Stomach (tissue), 4 donors: ENCODE measurements around the gene REEP6.
"Not testable (repeated sequence)": the region's sequence is repeated elsewhere in the genome, so short reads cannot be mapped to it uniquely, and the experiment has no call there.

Source experiments
- POLR2A ChIP-seq, 4 donors: fragments of 450-650 bp; IDR thresholded peaks; one replicate each; pipeline ENCODE4 v1.6.1; 2016; ENCODE audit warnings: antibody characterized with exemption in 4 of 4, control low read depth in 2 of 4, mild to moderate bottlenecking in 1 of 4, moderate library complexity in 1 of 4
- TF ChIP-seq, protein P1 (sequence below), 7 experiments: fragments of 450-650 bp in 4 of 7; fragments of 200-600 bp in 3 of 7; sonication (generic) in 3 of 7; IDR thresholded peaks; one replicate each; pipeline ENCODE4 v1.5.1; 2016 to 2019; ENCODE audit warnings: antibody characterized with exemption in 7 of 7, control low read depth in 2 of 7, mild to moderate bottlenecking in 1 of 7

DNA sequence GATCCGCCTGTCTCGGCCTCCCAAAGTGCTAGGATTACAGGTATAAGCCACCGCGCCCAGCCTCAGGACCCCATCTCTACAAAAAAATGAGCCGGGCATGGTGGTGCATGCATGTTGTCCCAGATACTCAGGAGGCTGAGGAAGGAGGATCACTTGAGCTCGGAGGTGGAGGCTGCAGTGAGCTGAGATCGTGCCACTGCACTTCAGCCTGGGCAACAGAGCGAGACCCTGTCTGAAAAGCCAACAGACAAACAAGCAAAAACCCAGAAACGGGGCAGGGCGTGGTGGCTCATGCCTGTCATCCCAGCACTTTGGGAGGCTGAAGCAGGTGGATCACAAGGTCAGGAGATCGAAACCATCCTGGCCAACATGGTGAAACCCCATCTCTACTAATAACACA lies 39.9 kb downstream of the REEP6 start:
- TF ChIP-seq POLR2A (IDR thresholded peaks at IDR 0.05), result not testable (repeated sequence)
- TF ChIP-seq, protein P1, sequence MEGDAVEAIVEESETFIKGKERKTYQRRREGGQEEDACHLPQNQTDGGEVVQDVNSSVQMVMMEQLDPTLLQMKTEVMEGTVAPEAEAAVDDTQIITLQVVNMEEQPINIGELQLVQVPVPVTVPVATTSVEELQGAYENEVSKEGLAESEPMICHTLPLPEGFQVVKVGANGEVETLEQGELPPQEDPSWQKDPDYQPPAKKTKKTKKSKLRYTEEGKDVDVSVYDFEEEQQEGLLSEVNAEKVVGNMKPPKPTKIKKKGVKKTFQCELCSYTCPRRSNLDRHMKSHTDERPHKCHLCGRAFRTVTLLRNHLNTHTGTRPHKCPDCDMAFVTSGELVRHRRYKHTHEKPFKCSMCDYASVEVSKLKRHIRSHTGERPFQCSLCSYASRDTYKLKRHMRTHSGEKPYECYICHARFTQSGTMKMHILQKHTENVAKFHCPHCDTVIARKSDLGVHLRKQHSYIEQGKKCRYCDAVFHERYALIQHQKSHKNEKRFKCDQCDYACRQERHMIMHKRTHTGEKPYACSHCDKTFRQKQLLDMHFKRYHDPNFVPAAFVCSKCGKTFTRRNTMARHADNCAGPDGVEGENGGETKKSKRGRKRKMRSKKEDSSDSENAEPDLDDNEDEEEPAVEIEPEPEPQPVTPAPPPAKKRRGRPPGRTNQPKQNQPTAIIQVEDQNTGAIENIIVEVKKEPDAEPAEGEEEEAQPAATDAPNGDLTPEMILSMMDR (IDR thresholded peaks at IDR 0.05), result not testable (repeated sequence)
